HG03565 (cell line): ENCODE results near the gene NACA.

Source experiments
- ATAC-seq: cut with Tn5 transposase; IDR thresholded peaks from one replicate; pipeline ENCODE4 v1.9.1; 2021; ENCODE audit warnings: mild to moderate bottlenecking, moderate library complexity; ENCODE audit not compliant: unreplicated experiment

NACA gene

GRCh38 chr12:56688846-56689109 lies 36.3 kb downstream of the NACA start:
- no peak for ATAC-seq

GRCh38 chr12:56688129-56688845 lies 36.8 kb downstream of the NACA start, which contains the start of gene PTGES3:
Gene PTGES3, minus strand, starts transcription at chr12:56688284. Its CDS starts 285 bp downstream, at chr12:56687999.
- peak; percentile 47 for ATAC-seq

DNA sequence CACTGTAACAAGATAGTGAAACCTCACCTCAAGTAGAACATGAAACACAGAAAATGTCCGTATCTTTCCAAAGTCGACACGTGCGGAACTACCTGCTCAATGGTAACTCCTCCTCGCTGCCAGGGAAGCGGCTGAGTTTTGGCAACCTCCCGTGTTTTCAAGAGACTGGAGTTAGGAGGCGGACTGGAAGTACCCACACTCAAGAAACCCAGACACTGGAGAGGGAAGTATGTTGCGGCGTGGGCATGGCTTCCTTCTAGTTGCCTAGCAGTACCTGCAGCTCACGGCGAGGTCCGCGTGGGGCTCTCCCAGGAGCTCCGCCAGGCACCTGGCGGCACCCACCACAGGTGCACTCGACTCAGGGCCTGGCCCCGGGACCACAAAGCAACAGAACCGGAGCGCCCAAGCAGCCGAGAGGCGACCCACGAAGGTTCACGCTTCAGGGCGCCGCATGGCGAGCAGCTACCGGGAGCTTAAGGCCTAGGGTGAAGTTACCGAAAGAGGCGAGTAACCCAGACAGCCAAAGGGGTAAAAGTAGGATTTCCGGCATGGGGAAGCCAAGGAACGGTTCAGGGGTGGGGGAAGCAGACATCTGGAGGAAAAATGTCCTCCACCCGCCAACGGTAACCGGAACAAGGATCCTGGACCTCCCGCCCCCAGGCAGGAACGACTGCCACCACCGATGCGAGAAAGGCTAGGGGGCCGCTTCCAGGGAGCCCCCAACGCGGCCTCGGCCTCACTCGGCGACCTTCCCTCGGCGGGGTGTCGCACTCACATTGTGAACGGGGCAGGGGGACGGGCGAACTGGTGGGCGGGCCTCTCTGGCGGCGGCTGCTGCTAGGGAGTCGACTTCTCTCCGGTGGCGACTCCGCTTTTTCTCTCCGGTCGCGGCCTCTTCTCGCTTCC lies 37.6 kb downstream of the NACA start:
- ATAC-seq: peak; percentile 5

DNA sequence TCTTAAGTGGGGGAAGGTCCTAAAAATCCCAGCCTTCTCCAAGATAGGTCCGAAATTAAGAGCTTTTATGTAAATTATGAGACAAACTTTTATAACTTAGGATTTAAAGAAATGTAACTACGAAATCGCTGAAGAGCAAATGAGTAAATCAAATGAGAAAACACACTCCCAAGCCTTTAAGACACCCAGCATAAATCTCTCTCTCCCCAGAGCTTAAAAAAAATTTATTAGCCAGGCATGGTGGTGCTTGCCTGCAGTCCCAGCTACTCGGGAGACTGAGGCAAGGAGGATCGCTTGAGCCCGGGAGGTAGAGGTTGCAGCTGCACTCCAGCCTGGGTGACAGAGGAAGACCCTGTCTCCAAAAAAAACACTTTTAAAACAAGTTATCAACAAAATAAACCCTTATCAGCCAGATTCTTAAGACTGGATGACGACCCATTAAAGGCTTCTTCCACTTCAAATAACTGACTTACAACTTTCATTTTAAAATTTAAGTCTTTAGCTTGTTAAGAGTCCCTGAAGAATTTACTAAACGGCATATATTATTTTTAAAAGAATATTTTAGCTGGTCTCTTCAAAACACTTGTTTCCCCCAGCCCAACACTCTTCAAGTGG lies 40.2 kb downstream of the NACA start:
- no peak for ATAC-seq

DNA sequence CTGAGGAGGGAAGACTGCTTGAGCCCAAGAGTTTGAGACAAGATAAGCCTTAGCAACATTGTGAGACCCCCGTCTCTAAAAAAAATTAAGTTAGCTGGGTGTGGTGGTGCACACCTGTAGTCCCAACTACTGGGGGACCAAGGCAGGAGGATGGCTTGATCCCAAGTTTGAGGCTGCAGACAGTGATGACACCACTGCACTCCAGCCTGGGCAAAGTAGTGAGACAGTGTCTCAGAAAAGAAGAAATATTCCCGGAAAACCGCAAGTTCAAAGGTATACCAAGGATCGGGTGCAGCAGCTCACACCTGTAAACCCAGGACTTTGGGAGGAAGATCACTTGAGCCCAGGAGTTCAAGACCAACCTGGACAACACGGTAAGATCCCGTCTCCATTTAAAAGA lies 42.8 kb downstream of the NACA start:
- ATAC-seq: no peak

DNA sequence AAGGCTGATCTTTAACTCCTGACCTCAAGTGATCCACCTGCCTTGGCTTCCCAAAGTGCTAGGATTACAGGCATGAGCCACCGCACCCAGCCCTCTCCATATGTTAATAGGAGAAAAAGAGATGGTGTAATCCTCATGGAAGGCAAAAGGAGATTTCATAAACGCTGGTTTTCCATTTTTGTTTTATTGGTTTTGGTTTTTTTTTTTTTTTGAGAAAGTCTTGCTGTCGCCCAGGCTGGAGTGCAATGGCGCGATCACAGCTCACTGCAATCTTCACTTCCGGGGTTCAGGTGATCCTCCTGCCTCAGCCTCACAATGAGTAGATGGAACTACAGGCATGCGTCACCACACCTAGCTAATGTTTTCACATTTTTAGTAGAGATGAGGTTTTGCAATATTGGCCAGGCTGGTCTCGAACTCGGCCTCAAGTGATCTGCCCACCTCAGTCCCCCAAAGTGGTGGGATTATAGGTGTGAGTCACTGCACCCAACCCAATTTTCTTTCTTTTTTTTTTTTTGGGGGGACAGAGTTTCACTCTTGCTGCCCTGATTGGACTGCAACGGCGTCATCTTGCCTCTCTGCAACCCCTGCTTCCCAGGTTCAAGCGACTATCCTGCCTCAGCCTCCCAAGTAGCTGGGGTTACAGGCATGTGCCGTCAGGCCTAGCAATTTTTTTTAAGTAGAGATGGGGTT lies 45.1 kb downstream of the NACA start:
- no peak for ATAC-seq

DNA sequence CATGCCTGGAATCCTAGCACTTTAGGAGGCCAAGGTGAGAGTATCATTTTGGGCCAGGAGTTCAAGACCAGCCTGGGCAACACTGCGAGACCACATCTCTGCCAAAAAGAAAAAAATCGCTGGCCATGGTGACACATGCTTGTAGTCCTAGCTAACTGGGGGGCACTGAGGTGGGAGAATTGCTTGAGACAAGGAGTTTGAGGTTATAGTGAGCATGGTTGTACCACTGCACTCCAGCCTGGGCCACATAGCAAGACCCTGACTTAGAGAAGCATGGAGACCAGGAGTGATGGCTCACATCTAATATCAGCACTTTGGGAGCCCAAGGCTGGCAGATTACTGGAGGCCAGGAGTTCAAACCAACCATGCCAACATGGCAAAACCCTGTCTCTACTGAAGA lies 46.2 kb downstream of the NACA start:
- ATAC-seq: no peak

DNA sequence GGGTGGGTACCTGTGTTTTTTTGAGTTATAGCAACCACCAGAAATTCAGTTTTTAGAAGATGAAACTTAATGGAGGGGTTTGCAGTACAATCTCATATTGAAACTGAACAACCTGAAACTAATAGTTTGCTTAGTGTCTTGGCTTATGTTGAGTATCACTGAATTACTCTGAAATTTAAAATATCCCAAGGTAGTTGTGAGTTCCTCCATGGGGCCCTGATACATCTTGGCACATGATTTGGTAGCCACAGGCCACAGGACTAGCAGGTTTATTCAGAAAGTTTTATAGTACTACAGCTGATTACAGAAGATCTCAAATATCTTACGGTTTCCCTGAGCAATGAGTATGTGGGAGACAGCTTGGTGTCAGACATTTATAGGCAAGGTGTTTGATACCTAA lies 47.4 kb downstream of the NACA start:
- no peak for ATAC-seq

- ATAC-seq: no peak
Observed at GRCh38 chr12:56676851-56677580, 48.1 kb downstream of the NACA start.

- ATAC-seq: no peak
Observed at GRCh38 chr12:56671608-56672007, 53.5 kb downstream of the NACA start.

- no peak for ATAC-seq
Observed at GRCh38 chr12:56670836-56671235, 54.3 kb downstream of the NACA start.

GRCh38 chr12:56668197-56668457 lies 57.0 kb downstream of the NACA start:
- ATAC-seq: no peak
